Body of pancreas (tissue), 4 donors: ENCODE data around the gene ADARB1. TPM values are rescaled to one million over a fixed set of nuclear protein-coding genes. Genes with fewer than 3 reads are reported as not detected.

Experiments
- ATAC-seq: fragments of 150-250 bp; one replicate; pipeline ENCODE4 v1.9.1; 2016
- DNase-seq, 4 donors: peaks; one replicate each; pipeline ENCODE4 v3.0.0-alpha.2; 2019
- H3K27ac ChIP-seq, 4 donors: fragments of 200-600 bp; sonication (generic); 1 replicate in 3 of 4; 2 replicates in 1 of 4; pipeline versions ENCODE4 v1.5.1 to v1.6.1; 2016 to 2019; ENCODE audit warnings: mild to moderate bottlenecking in 1 of 4, mixed read lengths in 1 of 4, moderate library complexity in 1 of 4
- H3K27me3 ChIP-seq, 2 donors: fragments of 200-600 bp; sonication (generic); one replicate each; pipeline ENCODE4 v1.6.0; 2016; ENCODE audit warnings: mild to moderate bottlenecking in 1 of 2
- H3K36me3 ChIP-seq, 2 donors: fragments of 200-600 bp; sonication (generic); replicated peaks in 1 of 2; 2 replicates each; pipeline ENCODE4 v1.5.1; 2016; ENCODE audit warnings: low read depth in 2 of 2; ENCODE audit not compliant: insufficient read depth in 1 of 2
- H3K4me1 ChIP-seq: fragments of 200-600 bp; sonication (generic); one replicate; pipeline ENCODE4 v1.6.0; 2016
- H3K4me3 ChIP-seq, 2 donors: fragments of 200-600 bp; sonication (generic); 1 replicate in 1 of 2; 2 replicates in 1 of 2; pipeline ENCODE4 v1.5.1; 2016 to 2019
- H3K9me3 ChIP-seq, 3 donors: fragments of 200-600 bp; sonication (generic); 1 replicate in 2 of 3; 2 replicates in 1 of 3; pipeline ENCODE4 v1.5.1; 2016
- CTCF ChIP-seq, 7 experiments: fragments of 450-650 bp in 4 of 7; fragments of 200-600 bp in 3 of 7; sonication (generic) in 3 of 7; IDR thresholded peaks; one replicate each; pipeline ENCODE4 v1.5.1; 2016 to 2019; ENCODE audit warnings: antibody characterized with exemption in 7 of 7
- POLR2A ChIP-seq, 3 donors: fragments of 450-650 bp; IDR thresholded peaks; one replicate each; pipeline ENCODE4 v1.6.1; 2016; ENCODE audit warnings: antibody characterized with exemption in 3 of 3, mild to moderate bottlenecking in 2 of 3
- WGBS, 2 donors: methylation state at CpG; one replicate each; pipeline ENCODE4 v1.1.5; 2017; 5-methylcytosine and 5-hydroxymethylcytosine counted together
- intact Hi-C: fragments of 100-400 bp; cut with DNase I; formaldehyde crosslinking; loops from one replicate; pipeline ENCODE4 v1.15.1; 2023
- total RNA-seq, 2 donors: library from RNA; depleted of rRNA; stranded (reverse); fragments of >200 nt; gene quantifications; one replicate each; pipeline ENCODE4 v1.1.0, GENCODE V29; 2016

Gene ADARB1
- total RNA-seq, 2 donors from 2014 or later, result 11.4 to 11.5 TPM

GRCh38 chr21:45199201-45199600, 124.8 kb downstream of the ADARB1 start:
- H3K4me3 ChIP-seq, result no peak overlapping the region
- intact Hi-C loops, result no loop called here
- no peaks in the 10 kb centered on the region for H3K27me3 ChIP-seq
- WGBS, 2 donors, result 87 to 90% methylated on average over 7 of the region's 7 CpGs
- no peaks in the 10 kb centered on the region for H3K9me3 ChIP-seq
- TF ChIP-seq CTCF (IDR thresholded peaks at IDR 0.05), result no peak
- no peak for TF ChIP-seq POLR2A (IDR thresholded peaks at IDR 0.05)
- H3K4me1 ChIP-seq, result no peaks in the 10 kb centered on the region
- no peaks in the 10 kb centered on the region for H3K36me3 ChIP-seq
- no peak for ATAC-seq
- no peak overlapping the region for H3K27ac ChIP-seq
- no peak for DNase-seq

- no peaks in the 10 kb centered on the region for H3K36me3 ChIP-seq
- intact Hi-C loops, result no loop called here
- WGBS, 2 donors, result 85 to 86% methylated on average over 8 of the region's 8 CpGs
- H3K27ac ChIP-seq, result no peak overlapping the region
- no peaks in the 10 kb centered on the region for H3K9me3 ChIP-seq
- no peak overlapping the region for H3K4me3 ChIP-seq
- ATAC-seq (no peak), DNase-seq (no peak)
- H3K4me1 ChIP-seq, result no peaks in the 10 kb centered on the region
- no peak for TF ChIP-seq POLR2A (IDR thresholded peaks at IDR 0.05)
- TF ChIP-seq CTCF (IDR thresholded peaks at IDR 0.05), result no peak
- no peaks in the 10 kb centered on the region for H3K27me3 ChIP-seq
Measured at GRCh38 chr21:45200031-45200430, 125.7 kb downstream of the ADARB1 start.

- H3K4me3 ChIP-seq, result no peak overlapping the region
- intact Hi-C loops, result no loop called here
- TF ChIP-seq CTCF (IDR thresholded peaks at IDR 0.05), result no peak
- no peak for TF ChIP-seq POLR2A (IDR thresholded peaks at IDR 0.05)
- no peak overlapping the region for H3K27ac ChIP-seq
- H3K36me3 ChIP-seq, result no peaks in the 10 kb centered on the region
- DNase-seq (no peak), ATAC-seq (no peak)
- WGBS, 2 donors, result 74 to 81% methylated on average over 16 of the region's 16 CpGs
- no peaks in the 10 kb centered on the region for H3K4me1 ChIP-seq
- H3K9me3 ChIP-seq, result no peaks in the 10 kb centered on the region
- H3K27me3 ChIP-seq, result no peaks in the 10 kb centered on the region
Measured at GRCh38 chr21:45200581-45201296, 126.4 kb downstream of the ADARB1 start.

- intact Hi-C loops, result no loop called here
- no peaks in the 10 kb centered on the region for H3K36me3 ChIP-seq
- no peak for TF ChIP-seq CTCF (IDR thresholded peaks at IDR 0.05)
- no peak for TF ChIP-seq POLR2A (IDR thresholded peaks at IDR 0.05)
- WGBS, 2 donors, result 87 to 88% methylated on average over 9 of the region's 9 CpGs
- no peak overlapping the region for H3K27ac ChIP-seq
- H3K4me1 ChIP-seq, result no peaks in the 10 kb centered on the region
- H3K4me3 ChIP-seq, result no peak overlapping the region
- no peaks in the 10 kb centered on the region for H3K9me3 ChIP-seq
- no peak for ATAC-seq
- no peaks in the 10 kb centered on the region for H3K27me3 ChIP-seq
- no peak for DNase-seq
Measured at GRCh38 chr21:45202344-45202743, 128.0 kb downstream of the ADARB1 start.

- no peaks in the 10 kb centered on the region for H3K4me1 ChIP-seq
- no peak for DNase-seq
- WGBS, 2 donors, result 91 to 92% methylated on average over 15 to 16 of the region's 16 CpGs
- ATAC-seq, result no peak
- H3K36me3 ChIP-seq, result no peaks in the 10 kb centered on the region
- H3K9me3 ChIP-seq, result no peaks in the 10 kb centered on the region
- intact Hi-C loops, result no loop called here
- no peak overlapping the region for H3K27ac ChIP-seq
- H3K27me3 ChIP-seq, result no peaks in the 10 kb centered on the region
- no peak overlapping the region for H3K4me3 ChIP-seq
- TF ChIP-seq CTCF (IDR thresholded peaks at IDR 0.05) (no peak), POLR2A (IDR thresholded peaks at IDR 0.05) (no peak)
Measured at GRCh38 chr21:45202889-45203288, 128.5 kb downstream of the ADARB1 start.
